ENCODE measurements around the gene OR4D2.
A peak's percentile ranks its signal among the peaks of the same experiment; 100 is the strongest.
"Not testable (repeated sequence)": the region's sequence is repeated elsewhere in the genome, so short reads cannot be mapped to it uniquely, and the experiment has no call there.

Gene OR4D2
- total RNA-seq = 0 reads per million in 4 donors

- no peak for DNase-seq
Measured at GRCh38 chr17:58166682-58167081, at the start of gene OR4D2. Gene OR4D2 (plus strand): TSS chr17:58166982. CDS start chr17:58169656, 2,674 bp downstream.

GRCh38 chr17:58117382-58117781 lies 49.4 kb upstream of the OR4D2 start:
- DNase-seq = no peak

GRCh38 chr17:58119491-58119890 lies 47.3 kb upstream of the OR4D2 start:
- DNase-seq = no peak

DNA sequence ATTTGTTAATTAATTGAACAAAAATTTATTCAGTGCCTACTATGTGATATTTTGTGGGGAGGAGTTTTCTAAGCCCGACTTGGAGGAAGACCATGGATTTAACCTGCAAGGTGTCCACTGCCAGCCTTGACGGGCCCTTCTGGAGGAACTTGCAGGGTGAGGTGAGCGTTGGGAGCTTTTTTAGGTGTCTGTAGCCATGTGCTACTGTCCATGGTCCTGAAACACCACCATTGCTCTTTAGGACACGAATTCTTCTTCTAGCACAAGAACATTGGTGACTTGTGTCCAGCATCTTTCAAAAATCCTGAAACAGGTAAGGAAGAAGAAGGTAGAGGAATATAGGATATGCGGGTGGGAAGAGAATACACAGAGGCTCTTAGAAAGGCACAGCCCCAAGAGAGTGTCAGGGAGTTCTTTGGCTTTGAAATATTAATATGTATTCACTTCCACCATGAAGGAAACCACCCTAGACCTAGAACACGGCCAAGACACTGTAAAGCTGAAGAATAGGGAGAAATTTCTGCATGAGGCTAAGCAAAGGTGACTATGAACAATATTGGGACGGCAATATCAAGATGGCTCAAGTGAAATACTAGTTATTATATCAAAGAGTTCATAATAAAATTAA lies 46.5 kb upstream of the OR4D2 start:
- peak in 4 of 5 donors; percentile 32 to 58 (median 40) for DNase-seq

GRCh38 chr17:58121925-58122324 lies 44.9 kb upstream of the OR4D2 start:
- peak; percentile 16 to 51 (median 27) for DNase-seq

- no peak for DNase-seq
Measured at GRCh38 chr17:58127846-58128245, 38.9 kb upstream of the OR4D2 start.

DNA sequence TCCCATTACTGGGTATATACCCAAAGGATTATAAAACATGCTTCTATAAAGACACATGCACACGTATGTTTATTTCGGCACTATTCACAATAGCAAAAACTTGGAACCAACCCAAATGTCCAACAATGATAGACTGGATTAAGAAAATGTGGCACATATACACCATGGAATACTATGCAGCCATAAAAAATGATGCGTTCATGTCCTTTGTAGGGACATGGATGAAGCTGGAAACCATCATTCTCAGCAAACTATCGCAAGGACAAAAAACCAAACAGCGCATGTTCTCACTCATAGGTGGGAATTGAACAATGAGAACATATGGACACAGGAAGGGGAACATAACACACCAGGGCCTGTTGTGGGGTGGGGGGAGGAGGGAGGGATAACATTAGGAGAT lies 34.1 kb upstream of the OR4D2 start:
- not testable (repeated sequence) for DNase-seq

- no peak for DNase-seq
Measured at GRCh38 chr17:58136669-58137279, 30.0 kb upstream of the OR4D2 start.

- DNase-seq = no peak
Measured at GRCh38 chr17:58141505-58141904, 25.3 kb upstream of the OR4D2 start.

DNA sequence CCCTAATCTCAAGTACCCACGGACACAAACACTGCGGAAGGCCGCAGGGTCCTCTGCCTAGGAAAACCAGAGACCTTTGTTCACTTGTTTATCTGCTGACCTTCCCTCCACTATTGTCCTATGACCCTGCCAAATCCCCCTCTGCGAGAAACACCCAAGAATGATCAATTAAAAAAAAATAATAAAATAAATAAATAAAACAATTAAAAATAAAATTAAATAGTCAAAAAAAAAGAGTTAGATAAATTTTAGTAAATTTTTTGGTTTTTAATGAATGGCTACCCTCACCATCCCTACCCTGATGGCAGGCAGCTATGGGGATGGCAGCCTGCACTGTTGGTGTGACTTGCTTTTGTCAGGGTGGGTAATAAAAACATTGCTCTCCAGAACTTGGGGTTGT lies 23.4 kb upstream of the OR4D2 start:
- DNase-seq = not testable (repeated sequence)

DNA sequence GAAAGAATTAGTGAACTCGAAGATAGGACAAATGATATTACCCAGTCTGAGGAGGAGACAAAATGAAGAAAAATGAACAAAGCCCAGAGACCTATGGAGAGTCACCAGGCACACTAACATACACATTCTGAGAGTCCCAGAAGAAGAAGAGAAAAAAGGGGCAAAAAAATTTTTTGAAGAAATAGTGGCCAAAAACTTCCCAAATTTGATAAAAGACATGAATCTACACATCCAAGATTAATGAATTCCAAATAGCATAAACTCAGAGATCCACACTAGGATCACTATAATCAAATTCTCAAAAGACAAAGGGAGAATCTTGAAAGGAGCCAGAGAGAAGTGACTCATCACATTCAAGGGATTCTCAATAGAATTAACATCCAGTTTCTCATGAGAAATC lies 22.0 kb upstream of the OR4D2 start:
- DNase-seq = no peak

- DNase-seq = no peak
Measured at GRCh38 chr17:58147930-58148434, 18.8 kb upstream of the OR4D2 start, which contains the start of gene OR4D1. Gene OR4D1 (plus strand): TSS chr17:58148384. CDS start chr17:58155154, 6,770 bp downstream.

- DNase-seq = no peak
Measured at GRCh38 chr17:58148609-58149008, 18.2 kb upstream of the OR4D2 start.

- no peak for DNase-seq
Measured at GRCh38 chr17:58150394-58150793, 16.4 kb upstream of the OR4D2 start.

DNA sequence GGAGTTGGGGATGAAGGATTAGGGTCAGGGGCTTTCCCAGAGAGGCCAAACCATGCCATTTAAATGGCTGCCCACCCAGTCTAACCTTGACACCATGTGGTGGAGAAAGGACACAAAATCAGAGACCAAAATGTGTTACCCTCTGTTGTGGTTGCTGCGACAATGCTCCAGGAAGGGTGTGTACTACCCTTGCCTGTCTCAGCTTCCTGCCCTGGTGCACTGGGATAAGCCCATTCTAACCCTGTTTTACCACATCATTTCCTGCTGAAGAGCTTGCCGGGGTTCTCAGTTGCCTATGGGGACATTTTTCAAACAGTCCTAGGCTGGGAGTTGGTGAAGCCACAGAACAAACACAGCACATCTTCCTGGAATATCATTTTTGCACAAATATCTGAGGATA lies 13.7 kb upstream of the OR4D2 start:
- peak; percentile 20 to 90 (median 46) for DNase-seq

- DNase-seq = peak in 1 of 5 donors; percentile 18
Measured at GRCh38 chr17:58153671-58154070, 13.1 kb upstream of the OR4D2 start.

DNA sequence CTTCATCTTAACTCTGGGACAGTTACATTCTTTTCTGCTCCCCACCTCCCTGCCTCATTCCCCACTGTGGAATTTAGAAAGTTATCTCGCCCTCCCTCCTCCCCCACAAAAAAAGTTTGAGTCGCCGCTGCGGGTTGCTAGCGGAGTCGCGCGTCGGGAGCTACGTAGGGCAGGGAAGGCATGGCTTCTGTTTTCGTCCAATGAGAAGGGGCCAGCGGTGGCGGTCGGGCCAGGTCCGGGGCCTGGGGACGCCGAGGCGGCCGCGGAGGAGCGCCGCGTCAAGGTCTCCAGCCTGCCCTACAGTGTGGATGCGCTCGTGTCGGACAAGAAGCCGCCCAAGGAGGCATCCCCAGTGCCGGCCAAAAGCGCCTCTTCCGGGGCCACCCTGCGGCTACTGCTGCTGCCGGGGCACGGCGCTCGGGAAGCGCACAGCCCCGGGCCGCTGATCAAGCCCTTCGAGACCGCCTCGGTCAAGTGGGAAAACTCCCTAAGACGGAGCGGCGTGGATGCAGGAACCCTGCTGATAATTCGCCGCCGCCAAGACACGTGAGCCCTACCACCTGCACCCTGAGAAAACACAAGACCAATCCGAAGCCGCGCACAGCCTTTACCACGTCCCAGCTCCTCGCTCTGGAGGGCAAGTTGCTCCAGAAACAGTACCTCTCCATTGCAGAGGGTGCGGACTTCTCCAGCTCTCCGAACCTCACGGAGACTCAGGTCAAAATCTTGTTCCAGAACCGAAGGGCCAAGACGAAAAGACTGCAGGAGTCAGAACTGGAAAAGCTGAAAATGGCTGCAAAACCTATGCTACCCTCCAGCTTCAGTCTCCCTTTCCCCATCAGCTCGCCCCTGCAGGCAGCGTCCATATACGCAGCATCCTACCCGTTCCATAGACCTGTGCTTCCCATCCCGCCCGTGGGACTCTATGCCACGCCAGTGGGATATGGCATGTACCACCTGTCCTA lies 9.7 kb upstream of the OR4D2 start:
- peak; percentile 15 to 75 (median 33) for DNase-seq

DNA sequence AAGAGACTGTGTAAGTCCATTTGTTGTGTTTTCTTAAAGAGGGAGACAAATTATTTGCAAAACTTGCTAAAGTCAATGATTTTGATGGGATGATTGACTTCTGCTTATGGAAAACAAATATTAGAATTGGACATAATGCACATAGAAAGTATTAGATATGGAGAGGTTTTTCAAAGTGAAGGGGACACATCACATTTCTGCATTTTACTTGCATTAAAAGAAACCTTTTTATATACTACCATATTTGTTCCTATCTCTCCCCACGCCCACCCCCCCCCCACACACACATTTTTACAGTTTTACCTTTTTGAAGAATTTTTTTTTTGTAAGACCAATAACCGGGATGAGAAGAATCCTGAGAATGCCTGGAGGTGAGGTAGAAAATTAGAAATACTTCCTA lies 8.6 kb upstream of the OR4D2 start:
- no peak for DNase-seq

DNA sequence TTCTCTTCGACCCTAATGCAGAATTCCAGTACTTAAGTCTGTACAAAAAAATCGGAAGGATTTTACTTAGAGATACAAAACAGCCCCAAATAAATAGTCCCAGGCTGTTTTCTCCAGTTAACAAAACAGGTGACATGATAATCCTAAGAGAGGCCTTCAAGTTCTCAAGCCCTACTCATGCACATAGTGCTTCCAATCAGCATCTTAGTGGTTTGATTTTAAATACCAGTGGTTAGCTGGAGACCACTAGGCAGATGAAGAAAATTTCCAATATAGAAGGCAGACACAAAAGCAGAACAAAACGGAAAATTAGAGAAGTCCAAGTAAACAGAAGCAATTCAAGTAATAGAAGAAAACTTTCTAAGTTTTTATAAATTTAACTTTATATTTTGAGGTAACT lies 5.2 kb upstream of the OR4D2 start:
- DNase-seq = no peak

- DNase-seq = no peak
Measured at GRCh38 chr17:58165981-58166380, 801 bp upstream of the OR4D2 start.

DNA sequence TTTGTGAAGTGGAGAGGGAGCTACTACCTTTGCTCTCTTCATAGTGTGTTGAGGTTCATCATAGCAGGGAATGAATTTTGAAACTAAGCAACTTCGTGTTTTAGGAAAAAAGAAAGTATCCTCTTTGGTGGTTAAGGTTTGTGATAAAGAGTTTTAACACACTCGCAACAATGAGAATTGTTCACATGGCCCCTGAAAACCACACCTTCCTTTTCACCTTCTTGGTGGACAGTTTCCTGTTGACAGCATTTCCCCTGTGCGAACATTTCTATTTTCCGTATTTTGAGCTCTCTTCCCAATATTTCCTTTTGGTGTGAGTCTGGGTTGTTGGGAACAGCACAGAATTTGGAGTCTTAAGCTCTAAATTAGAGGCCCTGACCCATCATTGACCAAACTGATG lies 3.8 kb downstream of the OR4D2 start:
- peak in 1 of 5 donors; percentile 19 for DNase-seq

DNA sequence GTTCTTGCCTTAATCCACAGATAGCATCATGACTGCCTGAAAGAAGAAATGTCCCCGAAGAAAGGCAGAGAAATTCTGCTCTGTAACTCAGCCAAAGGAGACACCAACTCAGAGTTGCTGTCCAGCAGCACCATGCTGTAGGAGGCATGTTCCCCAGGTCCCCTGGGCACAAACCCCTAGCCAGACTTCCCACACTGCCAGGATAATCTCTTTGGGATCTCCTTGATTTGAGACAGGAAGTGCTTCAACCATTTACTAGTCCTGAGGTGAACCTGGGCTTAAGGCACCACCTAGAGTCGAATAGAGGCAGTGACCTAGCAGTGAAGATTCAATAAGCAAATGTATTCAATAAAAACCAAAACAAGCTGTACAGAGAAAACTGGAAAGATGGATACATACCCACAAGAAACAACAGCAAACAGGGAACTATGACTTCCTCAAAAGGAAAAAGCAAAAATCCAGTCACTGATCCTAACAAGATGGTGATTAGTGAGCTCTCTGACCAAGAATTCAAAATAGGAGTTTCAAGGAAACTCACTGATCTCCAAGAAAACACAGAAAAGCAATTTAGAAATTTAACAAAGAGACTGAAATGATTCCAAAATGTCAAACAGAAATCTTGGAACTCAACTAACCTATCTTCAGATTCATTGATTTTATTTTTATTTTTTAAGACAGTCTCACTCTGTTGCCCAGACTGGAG lies 5.7 kb downstream of the OR4D2 start:
- peak in 2 of 5 donors; percentile 30 to 69 for DNase-seq

Data from T-helper 1 cell (primary cell).